PC-3 (cell line): Measurements from ENCODE around the gene MOV10. TPM values are rescaled to one million over a fixed set of nuclear protein-coding genes. Genes with fewer than 3 reads are reported as not detected.
"Not testable (repeated sequence)": the region's sequence is repeated elsewhere in the genome, so short reads cannot be mapped to it uniquely, and the experiment has no call there.

ENCODE experiments used
- ATAC-seq: fragments of 200-7000 bp; cut with Tn5 transposase; 2 replicates; pipeline ENCODE4 v1.9.1; 2020; ENCODE audit warnings: mild to moderate bottlenecking, moderate library complexity
- BruUV-seq: library from RNA; stranded (reverse); fragments of 400-500 nt; replicated peaks from 2 replicates; lab custom pipeline; 2021; lab: Mats Ljungman, UMichigan
- CTCF ChIA-PET: fragments of 300-600 bp; sonication (Branson Sonifier 250); formaldehyde crosslinking; loops from one replicate; lab custom pipeline; 2022; ENCODE audit warnings: antibody characterized with exemption; lab: Charles Lee
- POLR2A ChIA-PET: fragments of 300-600 bp; sonication (Branson Sonifier 250); formaldehyde crosslinking; loops from one replicate; lab custom pipeline; 2022; ENCODE audit warnings: antibody characterized with exemption; ENCODE audit not compliant: unreplicated experiment; lab: Charles Lee
- DNase-seq: peaks from one replicate; pipeline ENCODE4 v3.0.0-alpha.2; 2015
- H2AFZ ChIP-seq: fragments of 300-600 bp; sonication (generic); 2 replicates; pipeline ENCODE4 v1.6.0; 2016; ENCODE audit warnings: antibody characterized with exemption, low read length
- H3F3A ChIP-seq: fragments of 300-600 bp; sonication (generic); one replicate; pipeline ENCODE4 v1.6.0; 2017; ENCODE audit warnings: antibody characterized with exemption, low read length, control low read depth, mild to moderate bottlenecking; ENCODE audit not compliant: unreplicated experiment
- H3K27ac ChIP-seq: fragments of 300-600 bp; sonication (generic); 2 replicates; pipeline ENCODE4 v1.5.1; 2016; ENCODE audit warnings: mild to moderate bottlenecking, low read length
- H3K27me3 ChIP-seq: fragments of 300-600 bp; sonication (generic); 2 replicates; pipeline ENCODE4 v1.6.1; 2016; ENCODE audit warnings: low read length, mixed read lengths
- H3K36me3 ChIP-seq: fragments of 300-600 bp; sonication (generic); 2 replicates; pipeline ENCODE4 v1.6.1; 2016; ENCODE audit warnings: low read depth, mixed run types, low read length, mixed read lengths
- H3K4me1 ChIP-seq: fragments of 300-600 bp; sonication (generic); 2 replicates; pipeline ENCODE4 v1.5.1; 2016; ENCODE audit warnings: low read length; ENCODE audit not compliant: insufficient read depth
- H3K4me2 ChIP-seq: fragments of 300-600 bp; sonication (generic); 2 replicates; pipeline ENCODE4 v1.6.0; 2016; ENCODE audit warnings: low read length
- H3K4me3 ChIP-seq: fragments of 300-600 bp; sonication (generic); 2 replicates; pipeline ENCODE4 v1.5.1; 2016; ENCODE audit warnings: mild to moderate bottlenecking, low read length, mixed read lengths
- H3K79me2 ChIP-seq: fragments of 300-600 bp; sonication (generic); 2 replicates; pipeline ENCODE4 v1.6.1; 2017; ENCODE audit warnings: low read length, mixed read lengths
- H3K9ac ChIP-seq: fragments of 300-600 bp; sonication (generic); 2 replicates; pipeline ENCODE4 v1.6.0; 2016; ENCODE audit warnings: mild to moderate bottlenecking, low read length
- H3K9me2 ChIP-seq: fragments of 300-600 bp; sonication (generic); replicated peaks from 2 replicates; pipeline ENCODE4 v1.6.1; 2016; ENCODE audit warnings: mixed run types, low read length, mixed read lengths
- H3K9me3 ChIP-seq: fragments of 300-600 bp; sonication (generic); 2 replicates; pipeline ENCODE4 v1.6.1; 2016; ENCODE audit warnings: low read length, mixed read lengths
- H4K20me1 ChIP-seq: fragments of 300-600 bp; sonication (generic); 2 replicates; pipeline ENCODE4 v1.6.1; 2016; ENCODE audit warnings: low read length, mixed read lengths
- CTCF ChIP-seq: fragments of 300-600 bp; sonication (generic); conservative IDR thresholded peaks from 2 replicates; pipeline ENCODE4 v1.5.1; 2017; ENCODE audit warnings: antibody characterized with exemption, low read depth, mild to moderate bottlenecking, low read length
- EZH2 ChIP-seq: fragments of 300-600 bp; sonication (generic); IDR thresholded peaks from one replicate; pipeline ENCODE4 v1.6.1; 2017; ENCODE audit warnings: antibody characterized with exemption, mild to moderate bottlenecking, low read length; ENCODE audit not compliant: unreplicated experiment
- EZH2phosphoT487 ChIP-seq: fragments of 300-600 bp; sonication (generic); IDR thresholded peaks from 2 replicates; pipeline ENCODE4 v1.6.1; 2018; ENCODE audit warnings: mild to moderate bottlenecking, antibody characterized with exemption, low read length, borderline replicate concordance
- intact Hi-C: fragments of 100-400 bp; cut with micrococcal nuclease; formaldehyde crosslinking; loops from 2 replicates; pipeline ENCODE4 v1.9.0; 2023
- total RNA-seq: library from RNA; depleted of rRNA; stranded (reverse); fragments of >200 nt; gene quantifications from 2 replicates; pipeline ENCODE4 v1.2.3, GENCODE V29; 2014

Gene MOV10
- total RNA-seq, 1 experiment from 2014 or later: 68.5 TPM

- ChIA-PET CTCF (no interaction called here), POLR2A (no interaction called here)
- BruUV-seq: no TSS peak
- Histone ChIP-seq H4K20me1 (no peaks in the 10 kb centered on the region), H3K36me3 (no peaks in the 10 kb centered on the region), H2AFZ (no peak overlapping the region), H3F3A (no peaks in the 10 kb centered on the region), H3K4me1 (peaks cover 5% of the 10 kb centered on the region; the same call in 1 of the 2 replicates), H3K79me2 (no peaks in the 10 kb centered on the region), H3K27me3 (no peaks in the 10 kb centered on the region), H3K4me3 (no peak overlapping the region), H3K9ac (no peak overlapping the region), H3K9me2 (no peaks in the 10 kb centered on the region), H3K4me2 (no peak overlapping the region), H3K9me3 (no peaks in the 10 kb centered on the region), H3K27ac (no peak overlapping the region)
- ATAC-seq (no peak), DNase-seq (no peak)
- intact Hi-C loops: loop anchor here (5.0 kb wide), 3 partner anchors 148 to 958 kb away; partner anchors contain the start of gene SLC16A1
- TF ChIP-seq EZH2phosphoT487 (no peak), CTCF (no peak), EZH2 (no peak)
These were observed 45.2 kb downstream of the MOV10 start for GRCh38 chr1:112719706-112720105.

- no peak overlapping the region for H2AFZ ChIP-seq
These were observed 46.3 kb downstream of the MOV10 start for GRCh38 chr1:112720800-112721199.

GRCh38 chr1:112721294-112721693, 46.8 kb downstream of the MOV10 start:
- H3F3A ChIP-seq, H3K9me3 ChIP-seq, POLR2A ChIA-PET, DNase-seq, H3K4me1 ChIP-seq, H3K9ac ChIP-seq, ATAC-seq, H2AFZ ChIP-seq, H4K20me1 ChIP-seq, H3K4me3 ChIP-seq, intact Hi-C loops, H3K4me2 ChIP-seq, H3K9me2 ChIP-seq, BruUV-seq, H3K79me2 ChIP-seq, H3K27ac ChIP-seq, H3K36me3 ChIP-seq, CTCF ChIA-PET, H3K27me3 ChIP-seq: not testable (repeated sequence)

More at GRCh38 chr1:112720800-112721199, 46.3 kb downstream of the MOV10 start:
- TF ChIP-seq EZH2phosphoT487: no peak
- TF ChIP-seq CTCF: no peak
- no peak for TF ChIP-seq EZH2
- intact Hi-C loops: no loop called here
- Histone ChIP-seq H3K4me1 (peaks cover 3% of the 10 kb centered on the region; the same call in 1 of the 2 replicates), H3K9ac (no peak overlapping the region), H3K27me3 (no peaks in the 10 kb centered on the region), H3K9me3 (no peaks in the 10 kb centered on the region), H4K20me1 (no peaks in the 10 kb centered on the region), H3K4me2 (no peak overlapping the region), H3K79me2 (no peaks in the 10 kb centered on the region), H3K27ac (no peak overlapping the region), H3K9me2 (no peaks in the 10 kb centered on the region), H3F3A (no peaks in the 10 kb centered on the region), H3K36me3 (no peaks in the 10 kb centered on the region), H3K4me3 (no peak overlapping the region)
- CTCF ChIA-PET: no interaction called here
- ATAC-seq (no peak), DNase-seq (no peak)
- no TSS peak for BruUV-seq
- POLR2A ChIA-PET: no interaction called here
